COR-L47 (cell line): Measurements from ENCODE around the gene LHX4.

Experiments
- DNase-seq: peaks from one replicate; lab custom pipeline; 2025; lab: John Stamatoyannopoulos, UW

The LHX4 gene

DNA sequence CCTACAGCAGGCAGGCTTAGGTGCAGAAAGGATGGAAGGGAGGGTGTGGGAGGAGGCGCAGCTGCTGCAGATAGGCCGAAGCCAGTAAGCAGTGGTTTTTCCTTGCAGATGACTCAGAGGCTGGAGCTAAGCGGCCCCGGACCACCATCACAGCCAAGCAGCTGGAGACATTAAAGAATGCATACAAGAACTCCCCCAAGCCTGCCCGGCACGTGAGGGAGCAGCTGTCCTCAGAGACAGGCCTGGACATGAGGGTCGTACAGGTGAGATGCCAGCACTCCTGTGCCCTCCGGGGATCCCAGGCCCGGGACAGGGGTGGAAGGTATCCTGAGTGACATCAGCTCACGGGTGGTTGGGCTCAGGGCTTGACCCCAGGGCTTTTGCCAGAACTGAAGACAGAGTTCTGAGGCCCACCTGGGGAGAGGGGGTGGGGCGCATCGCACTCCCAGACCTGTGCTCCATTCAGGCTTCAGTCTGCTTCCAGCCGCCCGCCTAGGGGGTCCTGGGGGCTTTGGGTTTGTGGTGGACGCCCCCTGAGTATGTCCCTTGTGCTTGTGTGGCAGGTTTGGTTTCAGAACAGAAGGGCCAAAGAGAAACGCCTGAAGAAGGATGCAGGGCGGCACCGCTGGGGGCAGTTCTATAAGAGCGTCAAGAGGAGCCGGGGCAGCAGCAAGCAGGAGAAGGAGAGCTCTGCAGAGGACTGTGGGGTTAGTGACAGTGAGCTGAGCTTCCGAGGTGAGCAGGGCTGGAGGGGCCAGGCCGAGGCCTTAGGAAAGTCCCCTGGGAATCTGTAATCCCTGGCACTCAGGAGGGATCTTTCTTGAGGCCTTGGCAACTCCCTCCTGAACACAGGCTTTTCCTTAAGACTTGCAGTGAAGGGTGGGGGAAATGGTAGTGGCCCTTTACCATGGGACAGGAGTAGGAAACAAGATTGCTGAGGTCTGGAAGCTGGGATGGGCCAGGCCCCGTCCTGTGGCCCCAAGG, 41.5 kb downstream of the LHX4 start:
- DNase-seq, result no peak

DNA sequence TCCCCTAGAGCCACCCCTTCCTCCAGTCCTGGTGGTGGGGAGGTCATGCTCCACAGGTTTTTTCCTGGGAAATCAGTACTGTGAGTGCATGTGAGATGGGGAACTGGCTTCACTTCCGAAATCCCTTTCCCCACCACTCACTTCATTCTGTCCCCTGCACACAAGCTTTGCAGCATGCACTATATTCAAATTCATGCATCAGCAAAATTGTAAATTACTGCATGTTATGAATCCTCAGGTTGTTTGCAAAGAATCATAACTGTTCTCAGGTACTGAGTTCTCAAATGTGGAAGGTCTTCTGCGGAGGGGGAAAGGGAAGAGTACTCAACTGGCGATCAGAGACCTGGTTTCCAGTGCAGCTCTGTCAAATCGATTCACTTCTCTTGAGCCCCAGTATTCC, 42.3 kb downstream of the LHX4 start:
- DNase-seq, result no peak

DNA sequence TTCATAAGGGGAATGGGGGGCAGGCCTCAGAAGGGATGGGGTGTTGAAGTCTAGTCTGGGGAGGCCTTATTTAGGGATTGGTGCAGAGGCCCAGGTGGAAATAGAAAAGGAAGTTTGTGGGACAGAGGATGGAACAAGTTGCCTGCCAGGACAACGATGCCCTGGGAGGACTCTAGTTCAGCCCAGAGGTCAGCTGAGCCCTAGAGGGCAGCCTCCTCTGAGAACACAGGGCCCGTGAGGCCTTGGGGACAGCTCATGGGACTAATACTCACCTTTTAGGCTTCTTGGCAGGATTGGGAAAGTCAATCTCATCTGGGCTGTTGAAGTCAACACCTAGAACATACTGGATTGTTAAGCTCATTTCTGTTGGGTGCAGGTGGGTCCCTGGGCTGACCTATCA, 43.0 kb downstream of the LHX4 start:
- no peak for DNase-seq

DNA sequence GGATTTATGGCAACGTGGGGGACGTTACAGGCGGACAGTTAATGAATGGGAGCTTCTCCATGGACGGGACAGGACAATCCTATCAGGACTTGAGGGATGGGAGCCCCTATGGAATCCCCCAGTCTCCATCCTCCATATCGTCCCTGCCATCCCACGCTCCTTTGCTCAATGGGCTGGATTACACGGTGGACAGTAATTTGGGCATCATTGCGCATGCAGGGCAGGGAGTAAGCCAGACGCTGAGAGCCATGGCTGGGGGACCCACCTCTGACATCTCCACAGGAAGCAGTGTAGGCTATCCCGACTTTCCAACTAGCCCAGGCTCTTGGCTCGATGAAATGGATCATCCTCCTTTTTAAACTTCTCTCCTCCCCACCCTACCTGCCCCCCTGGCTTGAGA, 44.2 kb downstream of the LHX4 start:
- DNase-seq, result no peak

DNA sequence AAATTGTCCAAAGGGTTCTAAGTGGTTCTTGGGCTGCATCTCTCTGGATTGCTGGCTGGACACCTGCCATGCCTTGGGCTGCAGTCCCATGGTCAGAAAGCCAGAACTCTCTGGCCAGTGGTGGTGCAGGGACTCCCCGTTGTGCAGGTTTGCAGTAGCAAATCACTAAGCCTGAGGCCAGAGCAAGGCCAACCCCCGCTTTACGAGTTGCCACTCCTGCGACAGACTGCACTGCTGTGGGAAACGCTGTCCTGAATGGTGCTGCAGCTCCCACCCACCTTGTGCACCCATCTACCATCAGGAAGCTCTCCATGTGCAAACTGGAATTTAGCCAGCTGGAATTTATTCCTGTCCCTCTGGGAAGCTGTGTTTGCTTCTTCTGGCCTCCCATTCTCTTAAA, 45.7 kb downstream of the LHX4 start:
- no peak for DNase-seq

DNA sequence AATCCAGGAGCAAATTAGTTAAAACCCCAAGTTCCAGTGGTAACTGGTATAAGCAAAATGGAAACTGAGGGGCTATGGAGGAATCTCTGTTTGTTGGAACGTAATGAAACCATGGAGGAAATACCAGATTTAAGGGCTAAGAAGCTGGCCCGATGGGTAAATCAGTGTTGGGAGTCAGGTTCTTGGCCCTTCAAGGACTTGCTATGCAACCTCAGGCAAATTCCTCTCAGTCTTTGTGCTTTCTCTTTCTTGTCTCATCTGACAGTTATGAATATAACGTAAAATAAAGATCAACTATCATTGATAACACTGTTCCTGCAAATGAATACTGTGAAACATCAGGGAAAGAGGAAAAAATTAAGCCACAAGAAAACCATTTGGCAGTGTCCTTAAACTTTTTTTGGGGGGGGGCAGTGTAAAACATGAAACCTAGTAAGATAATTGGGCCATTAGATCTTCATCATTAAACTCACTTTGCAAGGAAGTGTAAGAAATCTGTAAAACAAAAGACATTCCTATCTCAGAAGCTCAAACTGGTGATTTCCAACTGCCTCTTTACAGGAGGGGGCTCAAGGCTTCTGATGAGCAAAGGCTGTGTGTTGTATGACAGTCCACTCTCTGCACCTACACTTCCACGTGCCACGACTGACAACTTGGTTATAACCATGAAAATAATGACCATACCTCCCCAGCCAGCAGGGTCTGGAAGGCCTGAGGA, 47.6 kb downstream of the LHX4 start:
- no peak for DNase-seq

DNA sequence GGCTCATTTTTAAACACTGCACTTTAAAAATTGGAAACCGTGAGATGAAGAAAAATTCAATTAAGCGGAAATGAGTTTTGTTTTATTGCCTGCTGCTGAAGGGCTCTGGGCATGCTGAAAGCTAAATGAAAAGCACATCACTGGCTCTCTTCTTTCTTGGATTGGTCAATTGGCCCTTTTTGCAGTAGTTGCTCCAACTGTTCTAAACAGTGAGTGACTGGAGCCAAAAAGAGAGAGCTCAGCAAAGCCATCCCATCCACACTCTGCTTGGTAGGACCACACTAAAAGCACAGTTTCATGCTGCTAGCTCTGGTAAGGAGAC, 48.1 kb downstream of the LHX4 start:
- DNase-seq, result no peak

DNA sequence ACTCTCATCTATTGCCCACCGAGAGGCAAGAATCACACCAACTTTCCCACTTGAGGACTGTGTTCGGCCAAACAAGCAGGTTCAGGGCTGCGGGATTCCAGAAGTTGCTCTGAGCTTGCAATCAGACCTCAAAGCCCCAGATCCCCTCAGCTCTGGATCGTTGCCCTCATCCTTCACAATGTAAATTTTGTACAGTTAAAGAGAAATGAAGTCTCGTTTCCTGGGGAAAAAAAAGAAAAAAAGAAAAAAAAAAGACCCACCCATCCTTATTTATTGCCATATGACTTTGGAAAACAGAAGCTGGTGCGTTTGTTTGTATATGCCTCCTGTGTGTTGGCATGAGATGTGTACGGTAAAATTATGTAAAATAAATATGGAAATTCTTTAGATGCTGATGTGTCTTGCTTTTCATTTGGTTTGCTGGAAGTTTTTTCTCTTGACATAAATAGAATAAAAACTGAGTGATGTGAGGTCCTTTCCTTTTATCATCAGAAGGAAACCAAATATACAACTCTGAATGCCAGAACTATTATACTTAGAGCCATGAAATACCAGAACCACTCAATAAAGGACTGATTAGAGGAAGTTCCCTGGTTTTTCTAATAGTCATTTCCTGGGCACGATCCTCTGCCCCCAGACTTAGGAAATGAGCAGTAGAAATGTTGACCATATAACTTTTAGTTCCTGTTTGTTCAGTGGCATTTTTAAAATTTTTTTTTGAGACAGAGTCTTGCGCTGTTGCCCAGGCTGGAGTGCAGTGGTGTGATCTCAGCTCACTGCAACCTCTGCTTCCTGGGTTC, 48.7 kb downstream of the LHX4 start:
- DNase-seq, result no peak

DNA sequence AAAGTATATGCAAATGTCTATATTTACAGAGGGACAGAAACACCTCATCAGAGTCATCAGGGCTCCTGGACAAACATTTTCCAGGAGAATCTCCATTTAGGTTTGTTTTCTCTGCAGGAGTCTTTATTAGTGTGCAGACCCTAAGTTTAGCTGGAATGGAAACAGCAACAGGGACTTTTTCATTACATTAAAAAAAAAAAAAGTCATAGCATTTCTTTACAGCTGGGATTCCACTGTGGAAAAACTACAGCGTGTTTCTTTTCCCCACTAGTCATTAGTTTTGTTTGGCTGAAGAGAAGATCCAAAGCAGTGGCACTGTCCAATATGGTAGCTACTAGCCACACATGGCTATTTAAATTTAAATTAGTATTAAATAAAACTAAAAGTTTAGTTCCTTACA, 49.6 kb downstream of the LHX4 start:
- DNase-seq, result no peak

DNA sequence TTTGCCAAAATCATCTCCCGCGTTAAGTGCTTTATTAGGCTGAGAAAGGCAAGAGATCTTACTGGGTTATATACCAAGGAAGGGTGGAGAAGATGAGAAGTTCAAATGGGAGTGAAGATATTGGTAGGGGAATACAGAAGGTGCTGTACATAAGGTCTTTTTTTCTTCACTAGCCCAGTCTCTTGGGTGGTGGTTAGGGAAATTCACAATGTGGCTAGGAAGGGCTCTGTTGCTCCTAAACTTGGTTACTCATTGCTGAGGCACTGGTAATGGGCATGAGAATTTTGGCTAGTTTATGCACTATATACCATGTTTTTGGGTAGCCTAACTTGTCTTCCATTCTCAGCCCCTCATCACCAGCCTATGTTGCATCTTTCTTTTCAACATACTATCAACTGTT, 50.6 kb downstream of the LHX4 start:
- DNase-seq, result no peak

DNA sequence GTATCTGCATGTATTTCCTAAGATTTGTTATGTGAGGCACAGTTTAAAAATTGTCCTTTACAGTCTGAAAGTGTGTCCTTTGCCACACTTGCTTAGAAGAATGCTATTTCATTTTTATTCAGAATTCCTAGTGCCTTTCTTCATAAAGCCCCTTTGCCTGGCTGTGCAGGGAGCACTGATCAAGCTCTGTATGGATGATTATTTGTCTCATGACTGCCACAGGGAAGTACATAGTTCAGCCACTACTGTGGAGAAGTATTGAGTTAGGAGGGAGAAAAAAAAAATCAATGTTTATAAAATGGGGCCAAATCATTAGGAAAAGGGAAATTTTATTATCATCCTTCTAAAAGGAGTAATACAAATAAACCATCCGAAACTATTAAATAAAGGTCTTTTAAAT, 51.4 kb downstream of the LHX4 start:
- DNase-seq, result no peak

DNA sequence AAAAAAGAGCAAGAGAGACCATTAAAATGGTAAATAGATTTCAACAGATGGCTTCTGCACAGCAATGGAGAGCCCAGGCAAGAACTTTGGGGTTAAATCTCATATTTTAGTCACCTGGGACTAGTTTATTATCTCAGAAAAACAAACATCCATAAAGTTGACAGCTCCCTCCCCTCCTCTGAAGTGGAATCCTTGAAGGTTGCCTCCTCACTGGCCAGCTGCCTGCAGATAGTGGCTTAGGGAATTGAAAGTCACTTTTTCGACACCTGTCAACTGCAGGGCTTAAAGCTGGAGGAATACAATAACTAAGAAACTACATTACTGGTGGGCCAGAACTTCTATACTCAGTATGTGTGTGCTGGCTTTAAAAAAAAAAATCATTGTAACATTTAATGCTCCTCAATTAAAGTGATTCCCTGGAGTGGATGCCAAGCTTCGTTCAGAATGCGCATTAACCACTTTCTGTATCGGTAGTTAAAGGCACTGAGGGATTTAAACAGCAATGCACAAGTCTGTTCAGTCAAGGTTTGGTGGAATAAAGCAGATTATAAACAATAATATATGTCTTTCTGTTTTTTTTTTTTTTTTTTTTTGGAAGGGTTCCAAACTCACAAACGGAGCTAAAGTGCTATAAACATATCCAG, 52.5 kb downstream of the LHX4 start:
- no peak for DNase-seq

DNA sequence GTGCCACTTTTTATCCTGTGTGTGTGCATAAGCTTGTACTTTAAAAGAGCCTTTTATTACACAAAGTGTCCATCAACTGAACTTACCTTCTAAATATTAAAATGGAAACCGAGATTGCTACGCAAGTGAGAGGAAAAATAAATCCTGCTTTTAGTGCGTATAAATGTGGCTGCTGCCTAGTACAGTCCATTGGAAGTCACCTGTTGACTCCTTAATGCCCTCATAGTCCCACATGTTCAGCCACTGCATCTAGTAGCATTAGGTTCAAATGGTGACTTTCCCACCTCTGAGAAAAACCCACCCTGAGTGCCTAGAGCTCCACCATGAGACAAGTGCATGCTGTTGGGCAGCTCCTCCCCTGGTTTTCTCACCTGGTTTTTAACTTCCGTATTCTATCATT, 53.0 kb downstream of the LHX4 start:
- no peak for DNase-seq

DNA sequence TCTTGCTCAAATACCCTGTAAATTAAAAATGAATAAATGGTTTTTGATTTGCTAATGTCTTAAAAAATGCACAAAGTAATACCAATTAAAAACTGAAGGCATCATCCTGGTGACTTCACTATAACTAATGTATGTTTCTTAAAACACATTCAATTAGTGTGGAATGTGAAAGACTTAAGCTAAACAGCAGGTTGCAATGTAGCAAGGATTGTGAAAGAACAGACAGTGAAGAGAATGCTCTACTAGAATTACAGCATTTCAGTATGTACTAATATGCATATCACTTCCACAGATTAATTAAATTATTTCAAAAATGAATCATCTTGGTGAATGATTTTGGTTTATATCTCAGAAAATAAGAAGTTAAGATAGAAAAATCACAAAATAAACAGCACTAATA, 56.4 kb downstream of the LHX4 start:
- DNase-seq, result no peak

DNA sequence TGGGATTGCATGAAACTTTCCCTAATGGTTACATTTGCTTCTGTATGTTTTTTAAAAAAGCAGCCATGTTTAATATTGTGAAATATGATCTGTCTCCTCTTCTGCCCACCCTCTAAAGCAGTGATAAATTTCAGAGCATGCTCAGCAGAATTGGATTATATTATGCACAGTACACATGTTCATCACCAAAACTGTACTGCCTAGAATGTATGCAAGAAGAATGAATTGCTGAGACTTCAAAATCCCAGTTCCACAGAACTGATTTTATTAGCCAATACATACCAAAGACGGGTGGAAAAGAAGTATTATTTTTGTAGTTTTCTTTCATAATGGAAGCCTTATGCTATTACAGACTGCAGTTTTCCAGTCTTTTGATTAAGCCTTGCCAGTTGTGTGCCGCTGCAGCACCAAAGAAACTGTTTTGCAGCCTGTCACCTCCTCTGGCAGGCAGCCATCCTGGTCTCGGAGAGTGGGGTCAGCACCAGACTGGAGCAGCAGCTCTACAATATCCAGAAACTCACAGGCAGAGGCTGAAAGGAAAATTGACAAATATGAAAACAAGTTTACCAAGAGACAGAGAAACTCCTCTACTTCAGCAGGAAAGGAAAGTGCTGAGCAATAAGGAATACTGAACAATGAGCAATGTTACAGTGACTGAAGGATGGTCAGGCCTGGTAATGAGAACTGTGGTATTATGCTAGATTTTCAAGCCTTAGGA, 58.1 kb downstream of the LHX4 start:
- DNase-seq, result no peak

DNA sequence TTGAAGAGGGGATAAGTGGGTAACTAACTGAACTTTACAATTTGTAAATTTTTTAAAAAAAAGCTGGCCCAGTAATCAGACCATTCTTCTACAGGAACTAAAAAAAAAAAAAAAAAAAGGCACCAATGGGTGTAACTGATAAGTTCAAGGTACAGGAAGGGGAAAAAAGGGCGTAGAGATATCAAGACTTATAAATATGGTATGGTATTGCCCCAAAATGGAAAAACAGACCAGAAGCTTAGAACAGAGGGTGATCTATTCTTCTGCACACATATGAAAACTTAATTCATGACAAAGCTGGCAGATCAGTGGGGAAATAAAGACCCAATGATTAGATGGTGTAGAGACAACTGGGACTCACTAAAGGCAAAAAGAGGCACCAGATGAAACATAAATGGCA, 58.9 kb downstream of the LHX4 start:
- DNase-seq, result no peak

DNA sequence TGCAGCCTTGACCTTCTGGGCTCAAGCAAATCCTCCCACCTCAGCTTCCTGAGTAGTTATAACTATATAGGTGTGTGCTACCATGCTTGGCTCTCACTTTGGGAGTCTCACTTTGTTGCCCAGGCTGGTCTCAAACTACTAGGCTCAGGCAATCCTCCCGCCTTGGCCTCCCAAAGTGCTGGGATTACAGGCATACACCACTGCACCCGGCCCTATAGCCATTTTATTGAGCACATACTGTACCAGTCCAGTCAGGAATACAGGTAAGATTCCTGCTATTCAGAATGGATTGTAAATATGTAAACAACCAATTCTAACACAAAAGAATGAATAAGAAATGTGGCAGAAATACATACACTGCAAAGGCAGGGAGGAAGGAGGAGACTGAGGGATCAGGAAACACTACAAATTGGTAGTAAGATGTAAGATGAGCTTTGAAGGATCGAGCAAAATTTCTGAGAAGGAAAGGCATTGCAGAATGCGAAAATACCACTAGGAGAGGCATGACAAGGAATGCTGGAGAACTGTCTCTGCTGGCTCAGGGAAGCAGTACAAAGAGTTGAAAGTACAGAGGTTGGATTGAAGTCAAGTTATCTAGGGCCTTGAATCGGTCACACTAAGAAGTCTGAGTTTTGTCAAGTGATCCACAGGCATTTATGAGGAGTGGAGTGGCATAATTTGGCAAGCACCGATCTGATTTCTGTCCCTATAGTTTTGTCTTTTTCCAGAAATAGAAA, 60.4 kb downstream of the LHX4 start:
- DNase-seq, result no peak

DNA sequence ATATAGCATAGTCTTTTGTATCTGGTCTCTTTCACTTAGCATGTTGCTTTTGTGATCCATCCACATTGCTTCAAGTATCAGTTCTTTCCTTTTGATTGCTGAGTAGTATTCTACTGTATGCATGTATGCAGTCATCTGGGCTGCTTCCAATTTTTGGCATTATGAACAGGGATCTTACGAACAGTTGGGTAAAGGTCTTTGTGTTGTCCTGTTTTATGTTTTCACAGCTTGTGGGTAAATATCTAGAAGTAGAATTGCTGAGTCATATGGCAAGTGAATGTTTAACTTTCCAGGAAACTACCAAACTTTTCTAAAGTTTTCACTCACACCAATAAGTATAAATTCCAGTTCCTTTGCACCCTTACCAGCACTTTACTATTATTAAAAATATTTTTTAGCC, 60.9 kb downstream of the LHX4 start:
- no peak for DNase-seq

DNA sequence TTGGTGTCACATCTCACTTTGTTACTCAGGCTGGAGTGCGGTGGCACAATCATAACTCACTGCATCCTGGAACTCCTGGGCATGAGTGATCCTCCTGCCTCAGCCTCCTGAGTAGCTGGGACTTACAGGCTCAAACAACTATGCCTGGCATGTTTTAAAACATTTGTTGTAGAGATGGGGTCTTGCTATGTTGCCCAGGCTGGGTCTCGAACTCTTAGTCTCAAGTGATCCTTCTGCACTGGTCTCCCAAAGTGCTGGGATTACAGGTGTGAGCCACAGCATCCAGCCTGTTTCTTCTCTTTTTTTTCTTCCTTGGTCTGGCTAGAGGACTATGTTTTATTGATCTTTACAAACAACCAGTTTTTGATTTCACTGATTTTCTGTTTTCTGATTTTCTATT, 64.6 kb downstream of the LHX4 start:
- no peak for DNase-seq

DNA sequence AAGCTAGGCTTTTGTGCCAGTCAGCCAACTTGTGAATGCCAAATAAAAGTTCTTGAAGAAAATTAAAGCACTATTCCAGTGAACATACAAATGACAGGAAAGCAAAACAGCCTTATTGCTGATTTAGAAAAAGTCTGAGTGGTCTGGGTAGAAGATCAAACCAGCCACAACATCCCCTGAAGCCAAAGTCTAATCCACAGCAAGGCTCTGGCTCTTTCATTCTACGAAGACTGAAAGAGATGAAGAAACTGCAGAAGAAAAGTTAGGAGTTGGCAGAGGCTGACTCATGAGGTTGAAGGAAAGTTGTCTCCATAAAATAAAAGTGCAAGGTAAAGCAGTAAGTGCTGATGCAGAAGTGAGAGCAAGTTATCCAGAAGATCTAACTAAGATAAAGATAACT, 65.9 kb downstream of the LHX4 start:
- DNase-seq, result no peak
